Measurements from ENCODE around the gene MPL.

GRCh38 chr1:43327549-43328292 lies 9.9 kb upstream of the MPL start:
- no peak for TF ChIP-seq SOX15 (CRISPR knock-in tag; IDR thresholded peaks at IDR 0.05)
- TF ChIP-seq CTCF (IDR thresholded peaks at IDR 0.05): no peak
- TF ChIP-seq MAX (CRISPR knock-in tag; IDR thresholded peaks at IDR 0.05): no peak
- no peak for TF ChIP-seq TEAD4 (CRISPR knock-in tag; IDR thresholded peaks at IDR 0.05)
- no peak for TF ChIP-seq ATF1 (CRISPR knock-in tag; IDR thresholded peaks at IDR 0.05)
- TF ChIP-seq MLX (CRISPR knock-in tag; IDR thresholded peaks at IDR 0.05): no peak
- no peak for TF ChIP-seq ATF3 (CRISPR knock-in tag; conservative IDR thresholded peaks at IDR 0.05)
